ENCODE data around the gene GYPB.
"Not testable (repeated sequence)": the region's sequence is repeated elsewhere in the genome, so short reads cannot be mapped to it uniquely, and the experiment has no call there.

DNA sequence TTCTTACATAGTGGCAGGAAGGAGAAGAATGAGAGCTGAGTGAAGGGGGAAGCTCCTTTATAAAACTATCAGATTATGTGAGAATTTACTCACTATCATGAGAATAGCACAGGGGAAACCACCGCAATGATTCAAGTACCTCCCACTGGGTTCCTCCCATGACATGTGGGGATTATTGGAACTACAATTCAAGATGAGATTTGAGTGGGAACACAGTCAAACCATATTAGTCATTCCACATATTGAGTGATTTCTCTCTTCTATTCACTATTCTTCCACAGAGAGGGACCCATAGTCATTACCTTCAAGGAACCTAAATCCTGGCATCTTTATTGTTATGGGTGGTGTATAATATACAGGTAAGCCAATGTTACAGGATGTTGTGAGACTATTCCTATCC lies 27.4 kb downstream of the GYPB start:
- TF ChIP-seq, protein P1, sequence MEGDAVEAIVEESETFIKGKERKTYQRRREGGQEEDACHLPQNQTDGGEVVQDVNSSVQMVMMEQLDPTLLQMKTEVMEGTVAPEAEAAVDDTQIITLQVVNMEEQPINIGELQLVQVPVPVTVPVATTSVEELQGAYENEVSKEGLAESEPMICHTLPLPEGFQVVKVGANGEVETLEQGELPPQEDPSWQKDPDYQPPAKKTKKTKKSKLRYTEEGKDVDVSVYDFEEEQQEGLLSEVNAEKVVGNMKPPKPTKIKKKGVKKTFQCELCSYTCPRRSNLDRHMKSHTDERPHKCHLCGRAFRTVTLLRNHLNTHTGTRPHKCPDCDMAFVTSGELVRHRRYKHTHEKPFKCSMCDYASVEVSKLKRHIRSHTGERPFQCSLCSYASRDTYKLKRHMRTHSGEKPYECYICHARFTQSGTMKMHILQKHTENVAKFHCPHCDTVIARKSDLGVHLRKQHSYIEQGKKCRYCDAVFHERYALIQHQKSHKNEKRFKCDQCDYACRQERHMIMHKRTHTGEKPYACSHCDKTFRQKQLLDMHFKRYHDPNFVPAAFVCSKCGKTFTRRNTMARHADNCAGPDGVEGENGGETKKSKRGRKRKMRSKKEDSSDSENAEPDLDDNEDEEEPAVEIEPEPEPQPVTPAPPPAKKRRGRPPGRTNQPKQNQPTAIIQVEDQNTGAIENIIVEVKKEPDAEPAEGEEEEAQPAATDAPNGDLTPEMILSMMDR (conservative IDR thresholded peaks at IDR 0.05; ENCODE audit: low read depth in 2 of 2): not testable (repeated sequence)
- TF ChIP-seq, protein P2, sequence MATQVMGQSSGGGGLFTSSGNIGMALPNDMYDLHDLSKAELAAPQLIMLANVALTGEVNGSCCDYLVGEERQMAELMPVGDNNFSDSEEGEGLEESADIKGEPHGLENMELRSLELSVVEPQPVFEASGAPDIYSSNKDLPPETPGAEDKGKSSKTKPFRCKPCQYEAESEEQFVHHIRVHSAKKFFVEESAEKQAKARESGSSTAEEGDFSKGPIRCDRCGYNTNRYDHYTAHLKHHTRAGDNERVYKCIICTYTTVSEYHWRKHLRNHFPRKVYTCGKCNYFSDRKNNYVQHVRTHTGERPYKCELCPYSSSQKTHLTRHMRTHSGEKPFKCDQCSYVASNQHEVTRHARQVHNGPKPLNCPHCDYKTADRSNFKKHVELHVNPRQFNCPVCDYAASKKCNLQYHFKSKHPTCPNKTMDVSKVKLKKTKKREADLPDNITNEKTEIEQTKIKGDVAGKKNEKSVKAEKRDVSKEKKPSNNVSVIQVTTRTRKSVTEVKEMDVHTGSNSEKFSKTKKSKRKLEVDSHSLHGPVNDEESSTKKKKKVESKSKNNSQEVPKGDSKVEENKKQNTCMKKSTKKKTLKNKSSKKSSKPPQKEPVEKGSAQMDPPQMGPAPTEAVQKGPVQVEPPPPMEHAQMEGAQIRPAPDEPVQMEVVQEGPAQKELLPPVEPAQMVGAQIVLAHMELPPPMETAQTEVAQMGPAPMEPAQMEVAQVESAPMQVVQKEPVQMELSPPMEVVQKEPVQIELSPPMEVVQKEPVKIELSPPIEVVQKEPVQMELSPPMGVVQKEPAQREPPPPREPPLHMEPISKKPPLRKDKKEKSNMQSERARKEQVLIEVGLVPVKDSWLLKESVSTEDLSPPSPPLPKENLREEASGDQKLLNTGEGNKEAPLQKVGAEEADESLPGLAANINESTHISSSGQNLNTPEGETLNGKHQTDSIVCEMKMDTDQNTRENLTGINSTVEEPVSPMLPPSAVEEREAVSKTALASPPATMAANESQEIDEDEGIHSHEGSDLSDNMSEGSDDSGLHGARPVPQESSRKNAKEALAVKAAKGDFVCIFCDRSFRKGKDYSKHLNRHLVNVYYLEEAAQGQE (IDR thresholded peaks at IDR 0.05; ENCODE audit: unreplicated experiment): not testable (repeated sequence)
- TF ChIP-seq POLR2AphosphoS5 (IDR thresholded peaks at IDR 0.05; ENCODE audit: low read depth); JUNB (IDR thresholded peaks at IDR 0.05; ENCODE audit: unreplicated experiment); STAT1 (IDR thresholded peaks at IDR 0.05; ENCODE audit: unreplicated experiment); EZH2 (IDR thresholded peaks at IDR 0.05; ENCODE audit: low read depth, unreplicated experiment); EZH2phosphoT487 (IDR thresholded peaks at IDR 0.05; ENCODE audit: unreplicated experiment): not testable (repeated sequence)
- TF ChIP-seq, protein P3, sequence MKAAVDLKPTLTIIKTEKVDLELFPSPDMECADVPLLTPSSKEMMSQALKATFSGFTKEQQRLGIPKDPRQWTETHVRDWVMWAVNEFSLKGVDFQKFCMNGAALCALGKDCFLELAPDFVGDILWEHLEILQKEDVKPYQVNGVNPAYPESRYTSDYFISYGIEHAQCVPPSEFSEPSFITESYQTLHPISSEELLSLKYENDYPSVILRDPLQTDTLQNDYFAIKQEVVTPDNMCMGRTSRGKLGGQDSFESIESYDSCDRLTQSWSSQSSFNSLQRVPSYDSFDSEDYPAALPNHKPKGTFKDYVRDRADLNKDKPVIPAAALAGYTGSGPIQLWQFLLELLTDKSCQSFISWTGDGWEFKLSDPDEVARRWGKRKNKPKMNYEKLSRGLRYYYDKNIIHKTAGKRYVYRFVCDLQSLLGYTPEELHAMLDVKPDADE (IDR thresholded peaks at IDR 0.05): not testable (repeated sequence)
